T-helper 2 cell (primary cell): Measurements from ENCODE around the gene TMIGD2.

ENCODE experiments used
- DNase-seq, 5 experiments: peaks; one replicate each; pipeline versions ENCODE4 v3.0.0 to v3.0.0-alpha.2; 2012 to 2022

The TMIGD2 gene

GRCh38 chr19:4326215-4326836, 24.1 kb upstream of the TMIGD2 start:
- no peak for DNase-seq

GRCh38 chr19:4324228-4324627, 22.0 kb upstream of the TMIGD2 start:
- DNase-seq = no peak

- DNase-seq = no peak
Observed at GRCh38 chr19:4323692-4324091, 21.5 kb upstream of the TMIGD2 start.

- DNase-seq = no peak
Observed at GRCh38 chr19:4322942-4323665, 20.9 kb upstream of the TMIGD2 start.

- no peak for DNase-seq
Observed at GRCh38 chr19:4320419-4320818, 18.2 kb upstream of the TMIGD2 start.

- no peak for DNase-seq
Observed at GRCh38 chr19:4319067-4319718, 17.0 kb upstream of the TMIGD2 start.

GRCh38 chr19:4318460-4318859, 16.3 kb upstream of the TMIGD2 start:
- no peak for DNase-seq

- DNase-seq = no peak
Observed at GRCh38 chr19:4316956-4317355, 14.8 kb upstream of the TMIGD2 start.

GRCh38 chr19:4313847-4314490, 11.8 kb upstream of the TMIGD2 start:
- no peak for DNase-seq

- DNase-seq = no peak
Observed at GRCh38 chr19:4310247-4311121, 8.3 kb upstream of the TMIGD2 start.

GRCh38 chr19:4305659-4306058, 3.5 kb upstream of the TMIGD2 start:
- no peak for DNase-seq

GRCh38 chr19:4305257-4305612, 3.0 kb upstream of the TMIGD2 start:
- DNase-seq = no peak

- DNase-seq = peak in 4 of 5 experiments; percentile 32 to 74 (median 55)
Observed at GRCh38 chr19:4304538-4305256, 2.5 kb upstream of the TMIGD2 start, which contains the start of gene FSD1. Gene FSD1, plus strand, starts transcription at chr19:4304598. Its CDS starts 149 bp downstream, at chr19:4304747.

- DNase-seq = peak in 1 of 5 experiments; percentile 50
Observed at GRCh38 chr19:4303819-4304537, 1.8 kb upstream of the TMIGD2 start.

- DNase-seq = no peak
Observed at GRCh38 chr19:4301590-4302242, 473 bp downstream of the TMIGD2 start.

- DNase-seq = no peak
Observed at GRCh38 chr19:4300589-4300988, 1.6 kb downstream of the TMIGD2 start.

- DNase-seq = no peak
Observed at GRCh38 chr19:4298810-4299550, 3.2 kb downstream of the TMIGD2 start.

GRCh38 chr19:4297901-4298809, 4.0 kb downstream of the TMIGD2 start:
- no peak for DNase-seq
